Ovary (tissue), 9 donors: ENCODE data around the gene ARFIP1. TPM values are rescaled to one million over a fixed set of nuclear protein-coding genes. Genes with fewer than 3 reads are reported as not detected.

ENCODE experiments used
- DNase-seq, 5 donors: peaks; one replicate each; pipeline ENCODE4 v3.0.0-alpha.2; 2019 to 2020
- H3K27ac ChIP-seq, 2 donors: fragments of 200-600 bp; one replicate each; pipeline versions ENCODE4 v1.5.1 to v1.8.0; 2019 to 2022
- H3K27me3 ChIP-seq: fragments of 200-600 bp; one replicate; pipeline ENCODE4 v1.8.0; 2022
- H3K36me3 ChIP-seq: fragments of 200-600 bp; sonication (generic); one replicate; pipeline ENCODE4 v1.5.1; 2019
- H3K4me1 ChIP-seq: one replicate; pipeline ENCODE4 v1.8.1; 2013; ENCODE audit warnings: mild to moderate bottlenecking, moderate library complexity; ENCODE audit not compliant: insufficient read depth
- H3K4me3 ChIP-seq: fragments of 200-600 bp; sonication (generic); one replicate; pipeline ENCODE4 v1.5.1; 2017
- H3K9me3 ChIP-seq, 2 donors: fragments of 200-600 bp in 1 of 2; sonication (generic) in 1 of 2; one replicate each; pipeline versions ENCODE4 v1.5.1 to v1.8.1; 2013 to 2019; ENCODE audit warnings: mild to moderate bottlenecking in 1 of 2, moderate library complexity in 1 of 2
- EP300 ChIP-seq: sonication (generic); formaldehyde crosslinking; IDR thresholded peaks from one replicate; pipeline ENCODE4 v1.6.1; 2017; ENCODE audit warnings: antibody characterized with exemption
- POLR2A ChIP-seq: fragments of 450-650 bp; IDR thresholded peaks from one replicate; pipeline ENCODE4 v1.6.1; 2017; ENCODE audit warnings: antibody characterized with exemption, mild to moderate bottlenecking, moderate library complexity
- WGBS, 3 donors: extraction: QIAGEN DNeasy Blood & Tissue Kit in 1 of 3; methylation state at CpG; one replicate each; pipeline versions ENCODE4 v1.1.5 to v1.1.7; 2013 to 2017; 5-methylcytosine and 5-hydroxymethylcytosine counted together
- intact Hi-C, 4 donors: fragments of 100-400 bp; cut with DNase I; formaldehyde crosslinking; loops; one replicate each; pipeline versions ENCODE4 v1.11.0 to v1.15.1; 2022 to 2023
- polyA plus RNA-seq, 2 donors: library from polyadenylated mRNA; stranded (reverse); fragments of 200-250 nt in 1 of 2; fragments of 350-450 nt in 1 of 2; fragmentation: Illumina TruSeq in 1 of 2; extraction: RNeasy Lipid Tissue Mini Kit (QIAGEN cat#74804) in 1 of 2; gene quantifications; one replicate each; pipeline ENCODE4 v1.2.3, GENCODE V29; 2013 to 2014
- total RNA-seq, 7 donors: library from RNA; depleted of rRNA in 2 of 7; stranded (reverse); fragments of >200 nt in 2 of 7; fragmentation: NEBNext Ultra II Directional in 3 of 7; extraction: Animal tissue kit (Norgen Biotek cat#: 25700) in 3 of 7; gene quantifications; one replicate each; pipeline versions ENCODE4 v1.1.0 to v1.2.4, GENCODE V29; 2016 to 2023
- TF ChIP-seq, protein P1 (sequence below), 3 donors: fragments of 450-650 bp in 2 of 3; fragments of 200-600 bp in 1 of 3; IDR thresholded peaks; one replicate each; pipeline versions ENCODE4 v1.5.1 to v1.8.0; 2016 to 2022; ENCODE audit warnings: antibody characterized with exemption in 3 of 3, mild to moderate bottlenecking in 1 of 3
- donor health status: DM: no; HTN: no; CAD: no; lungs with moderate emphysema.
- donor health status: DM: no; HTN: no; CAD: no.
- donor health status: Bipolar disorder and iron deficiency.
- donor health status: DM: yes; HTN: yes; CAD: no.
- donor health status: DM: no; HTN: no; CAD: no.
- donor health status: DM: yes; HTN: yes; CAD: no.

The ARFIP1 gene
- total and polyA plus RNA-seq, 9 donors = 15.6 to 47.4 (median 29.8) TPM

DNA sequence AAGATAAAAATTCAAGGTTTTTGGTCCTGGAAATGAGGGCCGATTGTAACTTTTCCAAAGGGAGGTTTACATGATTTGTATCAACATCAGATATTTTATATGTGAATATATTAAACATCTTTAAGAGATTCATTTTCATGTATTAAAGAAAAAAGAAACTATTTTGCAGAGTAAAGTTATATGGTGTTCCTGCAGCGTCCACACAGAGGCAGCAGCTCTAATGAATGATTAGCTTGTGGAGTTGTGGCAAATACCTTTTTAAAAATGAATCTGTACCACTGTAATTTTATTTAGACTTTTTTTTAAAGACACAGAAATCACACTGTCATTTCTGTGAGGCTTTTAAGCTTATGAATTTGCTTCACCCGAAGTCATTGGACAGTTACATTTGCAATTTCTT, 130.8 kb downstream of the ARFIP1 start:
- 72 to 90% (median 73%) methylated on average over 3 of the region's 3 CpGs for WGBS, 3 donors
- Histone ChIP-seq H3K4me1 (no peaks in the 10 kb centered on the region), H3K27me3 (no peaks in the 10 kb centered on the region), H3K9me3 (no peaks in the 10 kb centered on the region), H3K4me3 (no peak overlapping the region), H3K36me3 (no peaks in the 10 kb centered on the region), H3K27ac (no peak overlapping the region)
- intact Hi-C loops = no loop called here
- no peak for TF ChIP-seq POLR2A
- TF ChIP-seq, protein P1, sequence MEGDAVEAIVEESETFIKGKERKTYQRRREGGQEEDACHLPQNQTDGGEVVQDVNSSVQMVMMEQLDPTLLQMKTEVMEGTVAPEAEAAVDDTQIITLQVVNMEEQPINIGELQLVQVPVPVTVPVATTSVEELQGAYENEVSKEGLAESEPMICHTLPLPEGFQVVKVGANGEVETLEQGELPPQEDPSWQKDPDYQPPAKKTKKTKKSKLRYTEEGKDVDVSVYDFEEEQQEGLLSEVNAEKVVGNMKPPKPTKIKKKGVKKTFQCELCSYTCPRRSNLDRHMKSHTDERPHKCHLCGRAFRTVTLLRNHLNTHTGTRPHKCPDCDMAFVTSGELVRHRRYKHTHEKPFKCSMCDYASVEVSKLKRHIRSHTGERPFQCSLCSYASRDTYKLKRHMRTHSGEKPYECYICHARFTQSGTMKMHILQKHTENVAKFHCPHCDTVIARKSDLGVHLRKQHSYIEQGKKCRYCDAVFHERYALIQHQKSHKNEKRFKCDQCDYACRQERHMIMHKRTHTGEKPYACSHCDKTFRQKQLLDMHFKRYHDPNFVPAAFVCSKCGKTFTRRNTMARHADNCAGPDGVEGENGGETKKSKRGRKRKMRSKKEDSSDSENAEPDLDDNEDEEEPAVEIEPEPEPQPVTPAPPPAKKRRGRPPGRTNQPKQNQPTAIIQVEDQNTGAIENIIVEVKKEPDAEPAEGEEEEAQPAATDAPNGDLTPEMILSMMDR (IDR thresholded peaks at IDR 0.05) = no peak
- no peak for TF ChIP-seq EP300
- DNase-seq = no peak

DNA sequence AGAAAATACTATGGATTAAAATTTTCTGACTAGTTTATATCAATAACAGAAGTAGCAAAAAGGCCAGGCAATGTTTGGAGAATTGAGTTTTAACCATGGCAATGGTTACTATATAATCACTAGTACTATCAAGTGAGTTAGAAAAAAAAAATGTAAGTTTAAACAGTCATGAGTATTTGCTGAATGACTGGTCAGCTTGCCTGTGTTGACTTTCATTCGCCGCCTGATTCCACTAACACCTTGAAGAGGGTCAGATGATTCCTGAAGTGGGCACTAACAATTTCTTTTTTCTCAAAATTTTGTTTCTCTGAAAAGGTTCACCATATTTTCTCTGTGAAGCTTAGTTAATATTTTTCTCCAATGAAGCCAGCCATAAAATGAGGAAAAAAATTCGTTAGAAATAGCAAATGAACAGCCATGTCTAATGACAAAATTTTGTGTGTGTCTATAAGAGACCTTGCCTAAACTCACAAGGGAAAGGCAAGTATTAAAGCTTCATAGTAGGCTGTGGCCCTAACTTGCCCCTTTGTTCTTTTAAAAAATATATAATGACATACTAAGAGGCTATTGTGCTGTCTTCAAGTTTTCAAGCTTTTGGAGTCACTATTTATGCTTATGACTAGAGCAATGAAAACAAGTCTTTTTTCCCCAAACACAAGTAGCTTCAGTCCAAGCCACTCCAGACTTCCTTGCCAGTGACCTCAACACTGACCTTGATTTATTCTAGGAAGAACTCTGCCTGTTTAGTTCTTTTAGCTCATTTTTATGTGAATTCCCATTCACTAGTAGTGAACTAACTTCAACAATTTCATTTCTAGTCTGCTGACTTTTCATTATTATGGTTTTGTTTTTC, 138.0 kb downstream of the ARFIP1 start:
- Histone ChIP-seq H3K36me3 (no peaks in the 10 kb centered on the region), H3K27me3 (no peaks in the 10 kb centered on the region), H3K4me3 (no peak overlapping the region), H3K27ac (no peak overlapping the region), H3K9me3 (no peaks in the 10 kb centered on the region), H3K4me1 (no peaks in the 10 kb centered on the region)
- 92% methylated on average over 3 of the region's 3 CpGs for WGBS, 3 donors
- DNase-seq = no peak
- TF ChIP-seq EP300 = no peak
- TF ChIP-seq POLR2A = no peak
- TF ChIP-seq, protein P1 (IDR thresholded peaks at IDR 0.05) = no peak
- intact Hi-C loops = no loop called here

DNA sequence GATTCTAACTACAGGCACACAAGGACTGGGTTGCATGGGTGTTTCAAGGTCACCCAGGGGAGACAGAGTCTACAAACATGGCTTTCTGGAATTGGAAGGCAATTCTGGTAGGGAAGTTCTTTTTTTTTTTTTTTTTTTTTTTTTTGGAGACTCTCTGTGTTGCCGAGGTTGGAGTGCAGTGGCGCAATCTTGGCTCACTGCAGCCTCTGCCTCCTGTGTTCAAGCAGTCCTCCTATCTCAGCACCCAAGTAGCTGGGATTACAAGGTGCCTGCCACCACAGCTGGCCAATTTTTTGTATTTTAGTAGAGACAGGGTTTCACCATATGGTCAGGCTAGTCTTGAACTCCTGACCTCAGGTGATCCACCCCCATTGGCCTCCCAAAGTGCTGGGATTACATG, 140.1 kb downstream of the ARFIP1 start:
- TF ChIP-seq, protein P1 (IDR thresholded peaks at IDR 0.05) = no peak
- TF ChIP-seq POLR2A (no peak), EP300 (no peak)
- H3K27me3 ChIP-seq = no peaks in the 10 kb centered on the region
- no peaks in the 10 kb centered on the region for H3K36me3 ChIP-seq
- intact Hi-C loops = no loop called here
- DNase-seq = no peak
- no peaks in the 10 kb centered on the region for H3K9me3 ChIP-seq
- H3K4me1 ChIP-seq = no peaks in the 10 kb centered on the region
- no peak overlapping the region for H3K4me3 ChIP-seq
- 94 to 100% (median 96%) methylated on average over 2 of the region's 2 CpGs for WGBS, 3 donors
- H3K27ac ChIP-seq = no peak overlapping the region

DNA sequence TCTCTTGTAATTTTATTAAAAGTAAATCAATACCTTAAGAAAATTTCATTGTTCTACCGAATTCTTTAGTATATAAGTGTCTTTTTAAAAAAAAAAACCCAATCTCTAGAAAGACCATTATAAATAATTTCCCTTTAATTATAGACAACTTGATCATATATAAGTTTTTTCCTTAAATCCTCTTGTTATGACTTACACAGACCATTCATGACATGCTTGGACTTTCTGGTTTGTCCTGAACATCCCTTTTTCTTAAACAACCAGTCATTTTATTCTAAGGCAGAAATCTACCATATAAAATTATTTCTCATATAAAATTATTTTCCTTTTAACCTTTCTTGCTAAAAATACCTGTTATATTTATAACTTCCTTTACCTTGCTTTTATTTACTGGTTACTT, 141.0 kb downstream of the ARFIP1 start:
- TF ChIP-seq, protein P1 (IDR thresholded peaks at IDR 0.05) = no peak
- no peak for TF ChIP-seq EP300
- TF ChIP-seq POLR2A = no peak
- Histone ChIP-seq H3K9me3 (no peaks in the 10 kb centered on the region), H3K4me3 (no peak overlapping the region), H3K27me3 (no peaks in the 10 kb centered on the region), H3K36me3 (no peaks in the 10 kb centered on the region), H3K27ac (no peak overlapping the region), H3K4me1 (no peaks in the 10 kb centered on the region)
- intact Hi-C loops = no loop called here
- DNase-seq = no peak
- 70 to 74% (median 73%) methylated on average over 1 of the region's 1 CpG for WGBS, 3 donors
